K562 (cell line): Measurements from ENCODE around the gene BCR. TPM values are rescaled to one million over a fixed set of nuclear protein-coding genes. Genes with fewer than 3 reads are reported as not detected.

Source experiments
- E4F1 ChIP-seq: fragments of 250-450 bp; sonication (Bioruptor Pico); IDR thresholded peaks from 2 replicates; pipeline ENCODE4 v1.5.0; 2021; ENCODE audit warnings: mild to moderate bottlenecking, borderline replicate concordance
- GABPA ChIP-seq: fragments of 200-800 bp; sonication (Bioruptor generic); conservative IDR thresholded peaks from 2 replicates; pipeline ENCODE4 v1.6.1; 2016; ENCODE audit warnings: low read depth, missing genetic modification characterization, missing compliant biosample characterization
- MEIS2 ChIP-seq: fragments of 450-650 bp; IDR thresholded peaks from 2 replicates; pipeline ENCODE4 v1.6.1; 2014; ENCODE audit warnings: mild to moderate bottlenecking; ENCODE audit not compliant: partially characterized antibody
- PHF8 ChIP-seq: fragments of 200-600 bp; sonication (generic); IDR thresholded peaks from 2 replicates; pipeline ENCODE4 v1.6.1; 2012; ENCODE audit warnings: mixed run types, mild to moderate bottlenecking, inconsistent platforms, low read length, moderate library complexity, borderline replicate concordance
- ZBTB2 ChIP-seq: fragments of 450-650 bp; IDR thresholded peaks from 2 replicates; pipeline ENCODE4 v1.6.1; 2016; ENCODE audit warnings: antibody characterized with exemption
- ZNF140 ChIP-seq: fragments of 250-450 bp; sonication (Bioruptor Pico); IDR thresholded peaks from 2 replicates; pipeline ENCODE4 v1.8.0; 2021; ENCODE audit warnings: moderate library complexity, mild to moderate bottlenecking, inconsistent platforms
- ZNF143 ChIP-seq: sonication (generic); formaldehyde crosslinking; IDR thresholded peaks from 2 replicates; pipeline ENCODE4 v1.9.0; 2022; ENCODE audit warnings: mild to moderate bottlenecking, missing genetic modification reagents
- polyA plus RNA-seq, 8 experiments: library from polyadenylated mRNA; depleted of rRNA in 4 of 8; stranded (reverse) in 5 of 8; unstranded in 3 of 8; fragments of >200 nt; fragmentation: Nextera tagmentation in 2 of 8; fragmentation: Illumina TruSeq in 1 of 8; extraction: Ambion mirVana in 2 of 8; extraction: Trizol in 1 of 8; gene quantifications; 2 replicates each; pipeline versions ENCODE4 v1.2.1 to v1.2.3, GENCODE V29; 2011 to 2014; ENCODE audit warnings: inconsistent platforms in 1 of 8, missing spikeins in 1 of 8
- total RNA-seq, 7 experiments: library from RNA; depleted of rRNA in 6 of 7; stranded (reverse); fragments of >200 nt in 6 of 7; fragmentation: Illumina TruSeq in 2 of 7; extraction: Trizol in 2 of 7; gene quantifications; 2 replicates each; pipeline versions ENCODE4 v1.2.1 to v1.2.3, GENCODE V29; 2011 to 2021; ENCODE audit warnings: low replicate concordance in 1 of 7
- TF ChIP-seq, protein P1 (sequence below): sonication (generic); formaldehyde crosslinking; IDR thresholded peaks from 2 replicates; pipeline ENCODE4 v1.8.1; 2023; ENCODE audit warnings: mild to moderate bottlenecking, missing genetic modification reagents

BCR gene
- total and polyA plus RNA-seq, 9 of the 15 experiments (the other 6 are each of a cell fraction or from before 2014, with no cell fraction given): 0.41 to 150 (median 45.6) TPM

GRCh38 chr22:23179381-23180299 lies 669 bp upstream of the BCR start (continued):
- TF ChIP-seq ZNF143 (CRISPR knock-in tag): no peak
- TF ChIP-seq GABPA (tag): no peak
- TF ChIP-seq E4F1 (CRISPR knock-in tag): no peak
- no peak for TF ChIP-seq PHF8
- no peak for TF ChIP-seq MEIS2
- no peak for TF ChIP-seq ZNF140
- TF ChIP-seq, protein P1, sequence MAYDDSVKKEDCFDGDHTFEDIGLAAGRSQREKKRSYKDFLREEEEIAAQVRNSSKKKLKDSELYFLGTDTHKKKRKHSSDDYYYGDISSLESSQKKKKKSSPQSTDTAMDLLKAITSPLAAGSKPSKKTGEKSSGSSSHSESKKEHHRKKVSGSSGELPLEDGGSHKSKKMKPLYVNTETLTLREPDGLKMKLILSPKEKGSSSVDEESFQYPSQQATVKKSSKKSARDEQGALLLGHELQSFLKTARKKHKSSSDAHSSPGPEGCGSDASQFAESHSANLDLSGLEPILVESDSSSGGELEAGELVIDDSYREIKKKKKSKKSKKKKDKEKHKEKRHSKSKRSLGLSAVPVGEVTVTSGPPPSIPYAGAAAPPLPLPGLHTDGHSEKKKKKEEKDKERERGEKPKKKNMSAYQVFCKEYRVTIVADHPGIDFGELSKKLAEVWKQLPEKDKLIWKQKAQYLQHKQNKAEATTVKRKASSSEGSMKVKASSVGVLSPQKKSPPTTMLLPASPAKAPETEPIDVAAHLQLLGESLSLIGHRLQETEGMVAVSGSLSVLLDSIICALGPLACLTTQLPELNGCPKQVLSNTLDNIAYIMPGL (CRISPR knock-in tag): peak; percentile 70
- no peak for TF ChIP-seq ZBTB2
